OCI-LY1 (cell line): ENCODE results near the gene ABR.

Experiments
- CTCF ChIP-seq: fragments of 200-600 bp; sonication (generic), shearing (Covaris generic); IDR thresholded peaks from 2 replicates; pipeline ENCODE4 v1.5.1; 2017; ENCODE audit warnings: mild to moderate bottlenecking, antibody characterized with exemption, low read length, moderate library complexity, mixed read lengths
- EZH2 ChIP-seq: fragments of 200-600 bp; sonication (generic), shearing (Covaris generic); IDR thresholded peaks from 2 replicates; pipeline ENCODE4 v1.8.0; 2017; ENCODE audit warnings: borderline replicate concordance, mixed run types, mild to moderate bottlenecking, antibody characterized with exemption, low read length, moderate library complexity, mixed read lengths

GRCh38 chr17:1168533-1169220 lies 11.1 kb downstream of the ABR start:
- TF ChIP-seq CTCF: no peak
- TF ChIP-seq EZH2: no peak
